ENCODE measurements around the gene FAM53B.
"Not testable (repeated sequence)": the region's sequence is repeated elsewhere in the genome, so short reads cannot be mapped to it uniquely, and the experiment has no call there.

FAM53B gene

DNA sequence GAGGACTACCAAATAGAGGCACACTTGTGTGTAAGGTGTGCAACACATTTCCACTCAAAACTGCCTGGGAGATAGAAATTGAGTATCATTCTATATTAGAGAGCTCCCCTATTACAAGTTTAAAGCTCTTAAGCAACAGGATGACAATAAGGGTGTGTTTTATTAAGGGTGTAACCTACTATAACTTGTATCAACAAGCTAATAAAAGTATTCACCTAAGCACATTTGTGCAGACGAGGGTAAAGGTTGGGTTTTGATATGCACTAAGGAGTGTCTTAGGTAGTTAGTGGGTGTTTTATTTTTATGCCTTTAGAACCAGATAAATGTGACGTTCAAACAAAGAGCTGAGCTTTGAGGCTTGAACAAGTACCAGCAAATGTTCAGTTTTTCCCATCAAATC is 2.8 kb upstream of the FAM53B start:
- TF ChIP-seq, protein P1, sequence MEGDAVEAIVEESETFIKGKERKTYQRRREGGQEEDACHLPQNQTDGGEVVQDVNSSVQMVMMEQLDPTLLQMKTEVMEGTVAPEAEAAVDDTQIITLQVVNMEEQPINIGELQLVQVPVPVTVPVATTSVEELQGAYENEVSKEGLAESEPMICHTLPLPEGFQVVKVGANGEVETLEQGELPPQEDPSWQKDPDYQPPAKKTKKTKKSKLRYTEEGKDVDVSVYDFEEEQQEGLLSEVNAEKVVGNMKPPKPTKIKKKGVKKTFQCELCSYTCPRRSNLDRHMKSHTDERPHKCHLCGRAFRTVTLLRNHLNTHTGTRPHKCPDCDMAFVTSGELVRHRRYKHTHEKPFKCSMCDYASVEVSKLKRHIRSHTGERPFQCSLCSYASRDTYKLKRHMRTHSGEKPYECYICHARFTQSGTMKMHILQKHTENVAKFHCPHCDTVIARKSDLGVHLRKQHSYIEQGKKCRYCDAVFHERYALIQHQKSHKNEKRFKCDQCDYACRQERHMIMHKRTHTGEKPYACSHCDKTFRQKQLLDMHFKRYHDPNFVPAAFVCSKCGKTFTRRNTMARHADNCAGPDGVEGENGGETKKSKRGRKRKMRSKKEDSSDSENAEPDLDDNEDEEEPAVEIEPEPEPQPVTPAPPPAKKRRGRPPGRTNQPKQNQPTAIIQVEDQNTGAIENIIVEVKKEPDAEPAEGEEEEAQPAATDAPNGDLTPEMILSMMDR (conservative IDR thresholded peaks at IDR 0.05; ENCODE audit: low read length), result no peak
- no peak for DNase-seq (ENCODE audit: low read depth)
- no peak overlapping the region for H3K4me3 ChIP-seq (ENCODE audit: low read length)

DNA sequence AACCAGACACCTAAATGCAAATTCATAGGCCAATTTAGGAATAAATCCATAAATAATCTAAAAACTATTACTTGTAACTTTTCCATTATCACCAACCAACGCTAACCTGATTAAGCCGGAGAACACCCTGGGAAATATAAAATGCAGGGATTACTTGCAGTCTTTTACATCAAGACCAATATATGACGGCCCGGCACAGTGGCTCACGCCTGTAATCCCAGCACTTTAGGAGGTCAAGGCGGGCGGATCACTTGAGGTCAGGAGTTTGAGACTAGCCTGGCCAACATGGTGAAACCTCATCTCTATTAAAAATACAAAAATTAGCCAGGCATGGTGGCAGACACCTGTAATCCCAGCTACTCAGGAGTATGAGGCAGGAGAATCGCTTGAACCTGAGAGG is 2.3 kb upstream of the FAM53B start:
- not testable (repeated sequence) for DNase-seq (ENCODE audit: low read depth); H3K4me3 ChIP-seq (ENCODE audit: low read length)

DNA sequence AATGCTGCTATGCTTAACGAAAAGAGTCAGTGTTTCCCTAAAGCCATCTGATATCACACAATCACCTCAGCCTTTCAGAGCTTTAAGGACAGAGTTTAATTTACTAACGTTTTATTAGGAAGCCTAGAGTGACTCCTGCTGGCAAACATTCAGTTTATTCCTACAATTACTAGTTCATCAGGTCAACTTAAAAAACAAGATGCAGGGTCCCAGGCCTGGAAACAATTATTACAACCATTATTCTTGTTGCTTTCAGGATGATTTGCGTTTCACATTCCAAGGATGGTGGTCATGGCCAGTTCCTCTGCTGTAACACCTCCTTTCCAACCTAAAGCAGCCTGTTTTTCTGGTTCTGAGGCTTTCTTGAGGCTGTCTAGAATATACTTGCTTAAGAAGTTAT is 1.5 kb upstream of the FAM53B start:
- TF ChIP-seq, protein P1 (conservative IDR thresholded peaks at IDR 0.05; ENCODE audit: low read length), result peak; percentile 47

DNA sequence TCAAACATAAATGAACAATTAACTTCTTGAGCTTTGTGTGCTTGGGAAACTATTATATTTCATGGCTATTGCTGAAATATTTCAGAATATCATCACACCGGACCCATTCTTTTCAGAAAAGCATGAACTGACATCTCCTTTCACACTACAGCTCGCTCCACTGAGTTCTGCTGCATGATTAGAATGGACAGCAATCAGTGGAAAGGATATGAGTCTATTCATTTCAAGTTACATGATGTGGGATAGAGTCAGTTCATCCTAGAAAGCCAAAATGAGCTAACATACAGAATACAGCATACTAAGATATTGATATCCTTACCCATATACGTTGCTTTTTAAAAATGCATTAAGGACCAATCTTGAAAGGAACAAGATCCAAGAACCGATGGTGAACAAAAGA is 1.1 kb upstream of the FAM53B start:
- DNase-seq (ENCODE audit: low read depth), result no peak
- H3K4me3 ChIP-seq (ENCODE audit: low read length), result no peak overlapping the region
- TF ChIP-seq, protein P1 (conservative IDR thresholded peaks at IDR 0.05; ENCODE audit: low read length), result no peak

More for the DNA sequence above, 1.5 kb upstream of the FAM53B start:
- peak; percentile 82 for DNase-seq (ENCODE audit: low read depth)
- H3K4me3 ChIP-seq (ENCODE audit: low read length), result no peak overlapping the region

DNA sequence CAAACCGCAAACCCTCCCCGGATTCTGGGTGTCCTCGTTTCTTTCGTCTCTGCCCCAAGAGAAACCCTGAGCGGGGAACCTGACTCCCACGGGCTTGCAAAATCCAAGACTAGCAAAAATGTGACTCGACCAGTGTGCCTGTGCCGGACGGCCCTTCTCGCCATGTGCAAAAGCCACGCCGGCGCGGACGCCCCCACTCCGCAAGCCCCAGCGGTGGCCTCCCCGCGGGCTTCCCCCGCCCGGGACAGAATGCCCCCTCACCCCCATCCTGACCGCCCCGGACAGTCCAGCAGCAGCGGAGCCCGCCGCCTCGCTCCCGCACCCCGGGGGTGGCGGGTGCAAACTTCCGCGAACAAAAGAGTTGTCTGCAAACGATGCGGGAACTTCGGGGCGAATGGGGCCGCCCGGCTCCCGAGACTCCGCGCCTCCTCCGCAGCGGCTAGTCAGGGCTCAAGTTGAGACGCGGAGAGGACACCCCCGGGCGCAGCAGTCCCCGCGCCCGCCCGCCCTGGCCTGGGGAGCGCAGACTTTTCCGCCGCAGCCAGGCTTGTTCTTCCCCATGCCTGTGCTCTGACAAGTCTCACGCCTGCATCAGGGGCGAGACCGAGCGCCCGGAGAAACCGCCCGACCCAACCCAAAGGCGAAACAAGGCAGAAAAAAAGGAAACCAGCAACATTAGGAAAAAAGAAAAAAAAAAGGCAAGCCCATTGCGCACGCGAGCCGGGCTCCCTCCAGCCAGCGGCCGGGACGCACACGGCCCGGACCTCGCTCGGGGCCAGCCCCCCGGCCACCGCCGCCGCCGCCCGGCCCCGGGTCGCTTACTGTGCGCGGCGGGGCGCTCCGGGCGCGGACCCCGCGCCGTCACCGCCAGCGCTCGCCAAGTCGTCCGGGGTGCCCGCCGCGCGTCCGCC is 732 bp downstream of the FAM53B start:
- TF ChIP-seq, protein P1 (conservative IDR thresholded peaks at IDR 0.05; ENCODE audit: low read length), result no peak
- H3K4me3 ChIP-seq (ENCODE audit: low read length), result peak overlapping the region; percentile 67
- DNase-seq (ENCODE audit: low read depth), result peak; percentile 33

DNA sequence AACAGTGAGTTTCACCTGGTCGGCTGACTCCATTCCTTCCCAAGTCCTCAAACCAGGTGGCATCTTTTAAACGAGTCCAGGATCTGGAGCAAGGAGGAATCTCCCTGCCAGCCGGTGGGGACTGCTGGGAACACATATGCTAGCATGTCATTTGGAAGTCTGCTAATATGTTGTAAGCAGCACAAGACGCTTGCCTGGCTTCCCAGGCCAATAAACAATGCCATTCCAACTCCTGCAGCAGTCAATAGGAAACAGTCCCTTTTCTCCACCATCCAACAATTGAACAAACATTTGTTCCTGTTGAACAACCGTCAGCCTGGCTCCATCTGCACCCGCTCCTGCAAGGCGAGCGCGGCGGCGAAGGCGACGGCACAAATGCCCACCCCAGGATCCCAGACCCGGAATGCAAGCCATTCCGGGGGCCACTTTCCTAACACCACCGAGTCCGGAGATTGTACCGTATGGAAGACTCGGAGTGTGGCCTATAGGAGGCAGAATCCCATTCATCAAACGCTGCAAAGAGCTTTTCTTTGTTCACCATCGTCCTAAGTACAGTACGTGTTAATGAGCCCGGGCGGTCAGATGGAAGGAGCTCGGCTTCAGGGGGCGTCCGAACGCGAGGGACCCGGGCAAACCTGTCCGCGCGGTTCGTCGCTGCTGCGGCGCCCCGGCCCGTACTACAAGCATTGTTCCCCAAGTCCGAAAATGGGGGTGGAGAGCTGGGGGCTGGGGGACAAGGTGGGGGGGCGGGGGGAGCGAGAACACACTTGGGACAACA is 1.6 kb downstream of the FAM53B start:
- TF ChIP-seq, protein P1 (conservative IDR thresholded peaks at IDR 0.05; ENCODE audit: low read length), result peak; percentile 45
- H3K4me3 ChIP-seq (ENCODE audit: low read length), result peak overlapping the region; percentile 67
- peak; percentile 33 for DNase-seq (ENCODE audit: low read depth)

DNA sequence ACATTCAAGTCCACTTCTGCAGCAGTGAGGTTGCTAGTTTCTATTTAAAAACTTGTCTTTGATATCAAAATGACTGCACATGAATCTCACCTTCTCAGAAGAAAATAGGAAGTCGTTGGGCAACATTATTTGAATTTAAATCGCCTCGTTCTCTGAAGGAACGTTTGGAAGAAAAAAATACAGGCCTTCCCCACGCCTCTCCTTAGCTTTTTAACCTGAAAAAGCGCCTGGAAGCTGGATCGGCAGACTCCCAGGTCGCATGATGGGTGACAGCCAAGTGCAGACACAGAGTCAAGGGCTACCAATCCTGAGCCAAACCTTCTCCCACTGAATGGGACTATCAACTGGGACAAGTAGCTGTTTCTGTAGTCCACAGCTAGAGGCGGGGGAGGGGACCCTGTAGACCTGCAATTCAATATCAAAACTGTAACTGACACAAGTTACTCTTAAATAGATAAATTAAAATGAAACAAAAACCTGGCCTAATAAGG is 2.2 kb downstream of the FAM53B start:
- no peak for DNase-seq (ENCODE audit: low read depth)
- TF ChIP-seq, protein P1 (conservative IDR thresholded peaks at IDR 0.05; ENCODE audit: low read length), result no peak
- H3K4me3 ChIP-seq (ENCODE audit: low read length), result no peak overlapping the region; the same call in 1 of the 2 replicates
